GM12873 (cell line): ENCODE data around the gene AIFM3.

Source experiments
- TF ChIP-seq, protein P1 (sequence below): IDR thresholded peaks from 2 replicates; pipeline ENCODE4 v1.5.1; 2012; ENCODE audit warnings: low read depth, mild to moderate bottlenecking, moderate library complexity, low read length, control low read depth; ENCODE audit not compliant: insufficient read depth; ENCODE audit errors: missing control alignments

The AIFM3 gene

DNA sequence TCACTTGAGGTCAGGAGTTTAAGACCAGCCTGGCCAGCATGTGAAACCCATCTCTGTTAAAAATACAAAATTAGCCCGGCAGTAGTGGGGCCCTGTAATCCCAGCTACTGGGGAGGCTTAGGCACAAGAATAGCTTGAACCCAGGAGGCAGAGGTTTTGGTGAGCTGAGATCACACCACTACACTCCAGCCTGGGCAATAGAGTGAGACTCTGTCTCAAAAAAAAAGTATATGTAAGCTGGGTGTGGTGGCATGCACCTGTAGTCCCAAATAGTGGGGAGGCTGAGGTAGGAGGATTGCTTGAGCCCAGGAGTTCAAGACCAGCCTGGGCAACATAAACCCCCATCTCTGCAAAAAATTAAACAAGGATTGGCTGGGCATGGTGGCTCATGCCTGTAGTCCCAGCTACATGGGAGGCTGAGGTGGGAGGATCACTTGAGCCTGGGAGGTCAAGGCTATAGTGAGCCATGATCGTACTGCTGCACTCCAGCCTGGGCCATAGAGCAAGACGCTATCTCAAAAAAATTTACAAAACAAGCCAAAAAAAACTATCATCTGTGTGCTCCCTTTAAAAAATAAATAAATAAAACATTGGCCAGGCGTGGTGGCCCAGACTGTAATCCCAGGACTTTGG, 39.0 kb upstream of the AIFM3 start:
- TF ChIP-seq, protein P1, sequence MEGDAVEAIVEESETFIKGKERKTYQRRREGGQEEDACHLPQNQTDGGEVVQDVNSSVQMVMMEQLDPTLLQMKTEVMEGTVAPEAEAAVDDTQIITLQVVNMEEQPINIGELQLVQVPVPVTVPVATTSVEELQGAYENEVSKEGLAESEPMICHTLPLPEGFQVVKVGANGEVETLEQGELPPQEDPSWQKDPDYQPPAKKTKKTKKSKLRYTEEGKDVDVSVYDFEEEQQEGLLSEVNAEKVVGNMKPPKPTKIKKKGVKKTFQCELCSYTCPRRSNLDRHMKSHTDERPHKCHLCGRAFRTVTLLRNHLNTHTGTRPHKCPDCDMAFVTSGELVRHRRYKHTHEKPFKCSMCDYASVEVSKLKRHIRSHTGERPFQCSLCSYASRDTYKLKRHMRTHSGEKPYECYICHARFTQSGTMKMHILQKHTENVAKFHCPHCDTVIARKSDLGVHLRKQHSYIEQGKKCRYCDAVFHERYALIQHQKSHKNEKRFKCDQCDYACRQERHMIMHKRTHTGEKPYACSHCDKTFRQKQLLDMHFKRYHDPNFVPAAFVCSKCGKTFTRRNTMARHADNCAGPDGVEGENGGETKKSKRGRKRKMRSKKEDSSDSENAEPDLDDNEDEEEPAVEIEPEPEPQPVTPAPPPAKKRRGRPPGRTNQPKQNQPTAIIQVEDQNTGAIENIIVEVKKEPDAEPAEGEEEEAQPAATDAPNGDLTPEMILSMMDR = no peak

GRCh38 chr22:20928573-20928967, 38.5 kb upstream of the AIFM3 start:
- TF ChIP-seq, protein P1 = no peak

DNA sequence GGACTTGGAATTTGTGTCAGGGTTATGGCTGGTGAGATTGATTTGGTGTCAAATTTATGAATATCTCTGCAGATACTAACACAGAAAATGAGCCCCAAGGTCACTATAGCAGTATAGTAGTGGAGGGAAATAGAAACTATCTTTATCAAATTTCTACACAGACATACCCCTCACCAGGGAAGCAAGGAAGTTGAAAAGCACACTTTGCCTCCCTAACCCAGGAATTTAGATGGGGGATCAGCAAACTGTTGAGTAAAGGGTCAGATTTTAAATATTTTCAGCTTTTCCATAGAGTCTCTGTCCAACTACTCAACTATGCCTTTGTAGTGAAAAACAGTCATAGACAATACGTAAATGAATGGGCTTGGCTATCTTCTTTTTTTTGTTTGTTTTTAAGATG, 37.1 kb upstream of the AIFM3 start:
- TF ChIP-seq, protein P1 = no peak

- TF ChIP-seq, protein P1 = no peak
Observed at GRCh38 chr22:20931126-20931654, 35.9 kb upstream of the AIFM3 start.

GRCh38 chr22:20933910-20934309, 33.1 kb upstream of the AIFM3 start:
- TF ChIP-seq, protein P1 = no peak

DNA sequence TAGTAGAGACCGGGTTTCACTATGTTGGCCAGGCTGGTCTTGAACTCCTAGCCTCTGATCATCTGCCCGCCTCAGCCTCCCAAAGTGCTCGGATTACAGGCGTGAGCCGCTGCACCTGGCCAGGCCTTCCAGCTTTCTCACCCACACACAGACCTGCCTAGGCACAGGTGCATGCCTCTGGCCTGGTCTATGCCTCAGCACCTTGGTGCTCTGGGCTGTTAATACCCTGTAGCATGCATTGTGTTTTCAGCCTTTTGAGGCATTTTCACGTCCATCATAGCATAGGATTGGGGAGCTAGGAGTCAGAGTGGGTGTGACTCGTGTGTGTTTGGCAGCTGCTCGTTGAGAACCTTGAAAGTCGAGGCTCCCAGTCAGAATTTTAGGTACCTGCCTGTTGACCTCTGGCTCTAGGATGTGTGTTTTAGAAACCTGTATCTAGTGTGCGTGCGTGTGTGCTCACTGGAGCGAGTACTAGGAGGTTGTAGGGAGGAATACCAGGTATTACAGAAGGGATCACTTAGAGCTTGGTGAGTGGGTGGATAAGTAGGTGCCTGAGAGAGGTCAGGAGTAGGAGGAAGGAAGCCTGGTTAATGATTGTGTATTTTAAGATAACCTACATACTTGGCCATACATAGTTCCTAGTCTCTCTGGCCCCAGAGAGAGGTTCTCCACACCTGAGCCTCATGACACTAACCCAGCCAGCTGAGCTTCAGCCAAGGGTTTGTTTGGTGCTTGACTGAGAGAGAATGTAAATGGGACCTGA, 29.8 kb upstream of the AIFM3 start:
- TF ChIP-seq, protein P1 = no peak
